Measurements from ENCODE around the gene C5. TPM values are rescaled to one million over a fixed set of nuclear protein-coding genes. Genes with fewer than 3 reads are reported as not detected.
A peak's percentile ranks its signal among the peaks of the same experiment; 100 is the strongest.

C5 gene
- total RNA-seq, 2 donors from 2014 or later, result 8.3 to 12.2 TPM

GRCh38 chr9:120924698-120925534, 125.2 kb downstream of the C5 start:
- Histone ChIP-seq H3K36me3 (no peaks in the 10 kb centered on the region), H3K4me3 (peak overlapping the region; percentile 61), H3K27me3 (replicated peaks; ENCODE audit: insufficient read depth) (no peaks in the 10 kb centered on the region), H3K9me3 (no peaks in the 10 kb centered on the region), H3K27ac (peak overlapping the region; percentile 96), H3K4me1 (ENCODE audit: control insufficient read depth in 1 of 2, low read depth in 2 of 2) (peaks cover 57 to 95% of the 10 kb centered on the region in 2 donors)
- no peak for TF ChIP-seq CTCF (IDR thresholded peaks at IDR 0.05)
- DNase-seq (ENCODE audit: low spot score), result no peak
- ATAC-seq (ENCODE audit: insufficient number of reproducible peaks, low FRiP score, low read depth), result no peak

- TF ChIP-seq CTCF (IDR thresholded peaks at IDR 0.05), result no peak
- Histone ChIP-seq H3K9me3 (no peaks in the 10 kb centered on the region), H3K4me1 (ENCODE audit: control insufficient read depth in 1 of 2, low read depth in 2 of 2) (peaks cover 59 to 95% of the 10 kb centered on the region in 2 donors), H3K27me3 (replicated peaks; ENCODE audit: insufficient read depth) (no peaks in the 10 kb centered on the region), H3K4me3 (peak overlapping the region; percentile 21), H3K36me3 (no peaks in the 10 kb centered on the region), H3K27ac (peak overlapping the region; percentile 96)
- ATAC-seq (ENCODE audit: insufficient number of reproducible peaks, low FRiP score, low read depth) (no peak), DNase-seq (ENCODE audit: low spot score) (no peak)
These were observed 126.3 kb downstream of the C5 start for GRCh38 chr9:120923620-120924328.

GRCh38 chr9:120922404-120923195, 127.5 kb downstream of the C5 start:
- H3K27ac ChIP-seq, result peak overlapping the region; percentile 96
- no peaks in the 10 kb centered on the region for H3K9me3 ChIP-seq
- no peaks in the 10 kb centered on the region for H3K36me3 ChIP-seq
- no peak overlapping the region for H3K4me3 ChIP-seq
- no peaks in the 10 kb centered on the region for H3K27me3 ChIP-seq (replicated peaks; ENCODE audit: insufficient read depth)
- no peak for TF ChIP-seq CTCF (IDR thresholded peaks at IDR 0.05)
- ATAC-seq (ENCODE audit: insufficient number of reproducible peaks, low FRiP score, low read depth), result no peak
- DNase-seq (ENCODE audit: low spot score), result no peak
- peaks cover 63 to 97% of the 10 kb centered on the region in 2 donors for H3K4me1 ChIP-seq (ENCODE audit: control insufficient read depth in 1 of 2, low read depth in 2 of 2)

- no peaks in the 10 kb centered on the region for H3K36me3 ChIP-seq
- ATAC-seq (ENCODE audit: insufficient number of reproducible peaks, low FRiP score, low read depth) (no peak), DNase-seq (ENCODE audit: low spot score) (no peak)
- no peaks in the 10 kb centered on the region for H3K9me3 ChIP-seq
- H3K4me1 ChIP-seq (ENCODE audit: control insufficient read depth in 1 of 2, low read depth in 2 of 2), result peaks cover 66 to 97% of the 10 kb centered on the region in 2 donors
- H3K27me3 ChIP-seq (replicated peaks; ENCODE audit: insufficient read depth), result no peaks in the 10 kb centered on the region
- peak overlapping the region; percentile 96 for H3K27ac ChIP-seq
- no peak for TF ChIP-seq CTCF (IDR thresholded peaks at IDR 0.05)
- peak overlapping the region; percentile 12 for H3K4me3 ChIP-seq
These were observed 128.4 kb downstream of the C5 start for GRCh38 chr9:120921661-120922181.

All from thoracic aorta (tissue), 2 donors.